Common myeloid progenitor, CD34-positive (primary cell): ENCODE results near the gene GMPR2.
A peak's percentile ranks its signal among the peaks of the same experiment; 100 is the strongest.

Source experiments
- CTCF ChIA-PET: fragments of 350-600 bp; sonication (Branson Sonifier 250); formaldehyde crosslinking; loops from one replicate; lab custom pipeline; 2021; ENCODE audit warnings: antibody characterized with exemption; lab: Charles Lee
- POLR2A ChIA-PET: fragments of 350-600 bp; sonication (Branson Sonifier 250); formaldehyde crosslinking; loops from one replicate; lab custom pipeline; 2021; ENCODE audit warnings: antibody characterized with exemption; lab: Charles Lee
- DNase-seq, 3 donors: peaks; one replicate each; pipeline versions ENCODE4 v3.0.0 to v3.0.0-alpha.2; 2013
- H3K27ac ChIP-seq, 2 experiments: 1 replicate in 1 of 2; 2 replicates in 1 of 2; pipeline ENCODE4 v1.7.0; 2013; ENCODE audit warnings: inconsistent platforms in 2 of 2, low read length in 2 of 2, mild to moderate bottlenecking in 2 of 2, low read depth in 1 of 2, moderate library complexity in 1 of 2; ENCODE audit not compliant: severe bottlenecking in 2 of 2, insufficient read depth in 1 of 2, poor library complexity in 1 of 2
- H3K27me3 ChIP-seq, 5 experiments: replicated peaks in 2 of 5; 1 replicate in 3 of 5; 2 replicates in 2 of 5; pipeline versions ENCODE4 v1.6.1 to v1.7.0; 2013; ENCODE audit warnings: low read length in 4 of 5, mild to moderate bottlenecking in 2 of 5, moderate library complexity in 2 of 5, inconsistent platforms in 1 of 5; ENCODE audit not compliant: insufficient read depth in 5 of 5, control insufficient read depth in 4 of 5
- H3K36me3 ChIP-seq, 4 experiments: 1 replicate in 2 of 4; 2 replicates in 2 of 4; pipeline versions ENCODE4 v1.6.1 to v1.7.0; 2013; ENCODE audit warnings: low read length in 3 of 4, control low read depth in 1 of 4, mild to moderate bottlenecking in 1 of 4; ENCODE audit not compliant: control insufficient read depth in 4 of 4, insufficient read depth in 4 of 4
- H3K4me1 ChIP-seq, 4 experiments: 1 replicate in 3 of 4; 2 replicates in 1 of 4; pipeline versions ENCODE4 v1.6.1 to v1.7.1; 2013; ENCODE audit warnings: low read length in 3 of 4, mild to moderate bottlenecking in 3 of 4, control low read depth in 1 of 4, inconsistent platforms in 1 of 4, moderate library complexity in 1 of 4; ENCODE audit not compliant: control insufficient read depth in 4 of 4, insufficient read depth in 4 of 4; ENCODE audit errors: control extremely low read depth in 1 of 4
- H3K4me3 ChIP-seq, 7 experiments: 1 replicate in 4 of 7; 2 replicates in 3 of 7; pipeline versions ENCODE4 v1.5.1 to v1.7.0; 2013; ENCODE audit warnings: mild to moderate bottlenecking in 7 of 7, low read length in 6 of 7, moderate library complexity in 6 of 7, inconsistent platforms in 2 of 7, low read depth in 2 of 7, control low read depth in 1 of 7; ENCODE audit not compliant: insufficient read depth in 4 of 7, control insufficient read depth in 1 of 7; ENCODE audit errors: extremely low read depth in 1 of 7
- H3K9me3 ChIP-seq, 5 experiments: 1 replicate in 4 of 5; 2 replicates in 1 of 5; pipeline versions ENCODE4 v1.6.1 to v1.7.1; 2013; ENCODE audit warnings: low read length in 4 of 5, mild to moderate bottlenecking in 2 of 5, inconsistent platforms in 1 of 5, low read depth in 1 of 5, moderate library complexity in 1 of 5; ENCODE audit not compliant: control insufficient read depth in 4 of 5, insufficient read depth in 2 of 5; ENCODE audit errors: control extremely low read depth in 1 of 5
- WGBS: methylation state at CpG from one replicate; pipeline ENCODE4 v1.1.5; 2013; ENCODE audit not compliant: insufficient coverage; 5-methylcytosine and 5-hydroxymethylcytosine counted together

Gene GMPR2

GRCh38 chr14:24255438-24255837, 22.7 kb downstream of the GMPR2 start:
- POLR2A ChIA-PET: interaction anchor here (1.1 kb wide), 1 partner anchor 17 kb away, joined by 4 read pairs; no protein-coding TSS in a partner anchor
- peaks cover 0 to 4% (median 0%) of the 10 kb centered on the region in 4 experiments for H3K36me3 ChIP-seq
- no peaks in the 10 kb centered on the region for H3K27me3 ChIP-seq
- H3K27ac ChIP-seq: no peak overlapping the region
- no peak overlapping the region for H3K4me3 ChIP-seq
- CTCF ChIA-PET: interaction anchor here (0.5 to 3.6 kb wide), 8 partner anchors 8 to 713 kb away, joined by 3 to 12 read pairs (median 5); partner anchors contain the start of genes MDP1 and TINF2
- no peaks in the 10 kb centered on the region for H3K4me1 ChIP-seq
- DNase-seq: no peak
- WGBS: 95% methylated on average over 5 of the region's 8 CpGs
- no peaks in the 10 kb centered on the region for H3K9me3 ChIP-seq

GRCh38 chr14:24255931-24256711, 23.4 kb downstream of the GMPR2 start:
- POLR2A ChIA-PET: interaction anchor here (1.1 kb wide), 2 partner anchors 18 to 40 kb away, joined by 3 to 4 read pairs; partner anchors contain the start of gene MDP1
- CTCF ChIA-PET: interaction anchor here (0.6 to 3.6 kb wide), 7 partner anchors 9 to 133 kb away, joined by 3 to 12 read pairs (median 4); partner anchors contain the start of genes MDP1 and TINF2
- Histone ChIP-seq H3K9me3 (no peaks in the 10 kb centered on the region), H3K27me3 (no peaks in the 10 kb centered on the region), H3K36me3 (peaks cover 0 to 4% (median 0%) of the 10 kb centered on the region in 4 experiments), H3K4me1 (no peaks in the 10 kb centered on the region), H3K27ac (no peak overlapping the region), H3K4me3 (no peak overlapping the region)
- WGBS: 99% methylated on average over 7 of the region's 12 CpGs
- DNase-seq: peak in 2 of 3 donors; percentile 23 to 58

DNA sequence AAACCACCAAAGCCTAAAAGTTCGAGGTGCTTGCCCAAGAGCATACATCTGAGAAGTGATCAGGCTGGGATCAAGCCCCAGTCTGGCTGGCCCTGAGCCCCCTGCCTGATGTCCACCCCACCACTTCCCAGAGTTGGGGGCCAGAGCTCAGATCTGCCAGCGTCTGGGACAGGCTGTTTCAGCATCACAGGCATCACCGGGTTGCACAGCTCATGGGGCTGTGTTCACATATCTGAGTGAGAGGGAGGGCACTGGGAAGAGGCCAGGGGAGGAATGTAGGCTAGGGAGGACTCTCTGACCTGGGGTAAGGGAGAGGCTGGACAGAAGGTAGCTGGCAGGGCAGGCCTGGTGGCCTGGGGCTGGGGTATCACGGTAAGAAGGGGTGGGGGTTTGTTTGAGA, 24.2 kb downstream of the GMPR2 start:
- Histone ChIP-seq H3K27me3 (no peaks in the 10 kb centered on the region), H3K9me3 (no peaks in the 10 kb centered on the region), H3K27ac (no peak overlapping the region), H3K4me3 (no peak overlapping the region), H3K36me3 (peaks cover 0 to 4% (median 0%) of the 10 kb centered on the region in 4 experiments), H3K4me1 (no peaks in the 10 kb centered on the region)
- WGBS: 100% methylated on average over 1 of the region's 4 CpGs
- CTCF ChIA-PET: interaction anchor here (0.6 to 3.6 kb wide), 6 partner anchors 10 to 133 kb away, joined by 3 to 12 read pairs (median 10); partner anchors contain the start of genes MDP1 and TINF2
- DNase-seq: no peak
- POLR2A ChIA-PET: interaction anchor here (1.1 kb wide), 1 partner anchor 41 kb away, joined by 3 read pairs; the partner anchor contains the start of gene MDP1

- ChIA-PET CTCF (interaction anchor here (0.9 to 3.6 kb wide), 5 partner anchors 9 to 46 kb away, joined by 3 to 12 read pairs (median 3); no protein-coding TSS in a partner anchor), POLR2A (no interaction called here)
These were observed 25.4 kb downstream of the GMPR2 start for GRCh38 chr14:24258119-24258518.

GRCh38 chr14:24258548-24259265, 26.0 kb downstream of the GMPR2 start:
- POLR2A ChIA-PET: no interaction called here
- WGBS: 99% methylated on average over 17 of the region's 18 CpGs
- Histone ChIP-seq H3K36me3 (peaks cover 0 to 4% (median 0%) of the 10 kb centered on the region in 4 experiments), H3K27me3 (no peaks in the 10 kb centered on the region), H3K4me1 (no peaks in the 10 kb centered on the region), H3K4me3 (no peak overlapping the region), H3K27ac (no peak overlapping the region), H3K9me3 (no peaks in the 10 kb centered on the region)
- DNase-seq: no peak
- CTCF ChIA-PET: interaction anchor here (1.0 to 3.6 kb wide), 4 partner anchors 12 to 46 kb away, joined by 3 to 12 read pairs (median 6); no protein-coding TSS in a partner anchor

More at GRCh38 chr14:24258119-24258518, 25.4 kb downstream of the GMPR2 start:
- H3K4me3 ChIP-seq: no peak overlapping the region
- peaks cover 0 to 4% (median 0%) of the 10 kb centered on the region in 4 experiments for H3K36me3 ChIP-seq
- no peak for DNase-seq
- H3K4me1 ChIP-seq: no peaks in the 10 kb centered on the region
- H3K27ac ChIP-seq: no peak overlapping the region
- no peaks in the 10 kb centered on the region for H3K9me3 ChIP-seq
- no peaks in the 10 kb centered on the region for H3K27me3 ChIP-seq
- 95% methylated on average over 9 of the region's 9 CpGs for WGBS

- H3K36me3 ChIP-seq: peaks cover 0 to 4% (median 0%) of the 10 kb centered on the region in 4 experiments
- H3K9me3 ChIP-seq: no peaks in the 10 kb centered on the region
- H3K4me1 ChIP-seq: no peaks in the 10 kb centered on the region
- H3K27ac ChIP-seq: no peak overlapping the region
- WGBS: 97% methylated on average over 10 of the region's 16 CpGs
- ChIA-PET CTCF (no interaction called here), POLR2A (no interaction called here)
- no peak for DNase-seq
- H3K27me3 ChIP-seq: no peaks in the 10 kb centered on the region
- no peak overlapping the region for H3K4me3 ChIP-seq
These were observed 26.7 kb downstream of the GMPR2 start for GRCh38 chr14:24259282-24260025.
